Measurements from ENCODE around the gene PLCB4. TPM values are rescaled to one million over a fixed set of nuclear protein-coding genes. Genes with fewer than 3 reads are reported as not detected.

The PLCB4 gene
- total RNA-seq, 4 donors from 2014 or later: 2.7 to 11.4 (median 6.5) TPM

DNA sequence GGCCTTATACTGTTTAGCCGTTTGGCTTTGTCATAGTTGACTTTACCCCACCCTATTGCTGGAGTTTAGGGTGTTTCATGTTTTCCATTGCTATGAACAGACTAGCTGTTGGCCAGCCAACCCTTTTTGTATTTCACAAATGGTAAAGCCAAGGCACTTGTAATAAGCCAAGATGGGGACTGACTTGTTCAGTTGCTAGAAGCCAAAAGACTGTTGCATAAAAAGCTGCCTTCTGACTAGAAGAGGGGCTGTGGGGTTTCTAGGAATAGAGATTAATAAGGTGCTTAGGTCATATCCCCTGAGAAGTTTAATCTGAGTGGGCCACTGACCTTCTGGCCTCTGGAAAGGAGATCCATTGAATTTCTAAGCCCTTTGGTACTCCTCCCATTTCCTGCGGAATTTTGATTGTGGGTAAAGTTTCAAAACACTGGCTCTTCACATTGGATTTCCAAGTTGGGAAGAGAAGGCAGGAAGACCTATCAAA lies 211.1 kb downstream of the PLCB4 start:
- TF ChIP-seq, protein P1, sequence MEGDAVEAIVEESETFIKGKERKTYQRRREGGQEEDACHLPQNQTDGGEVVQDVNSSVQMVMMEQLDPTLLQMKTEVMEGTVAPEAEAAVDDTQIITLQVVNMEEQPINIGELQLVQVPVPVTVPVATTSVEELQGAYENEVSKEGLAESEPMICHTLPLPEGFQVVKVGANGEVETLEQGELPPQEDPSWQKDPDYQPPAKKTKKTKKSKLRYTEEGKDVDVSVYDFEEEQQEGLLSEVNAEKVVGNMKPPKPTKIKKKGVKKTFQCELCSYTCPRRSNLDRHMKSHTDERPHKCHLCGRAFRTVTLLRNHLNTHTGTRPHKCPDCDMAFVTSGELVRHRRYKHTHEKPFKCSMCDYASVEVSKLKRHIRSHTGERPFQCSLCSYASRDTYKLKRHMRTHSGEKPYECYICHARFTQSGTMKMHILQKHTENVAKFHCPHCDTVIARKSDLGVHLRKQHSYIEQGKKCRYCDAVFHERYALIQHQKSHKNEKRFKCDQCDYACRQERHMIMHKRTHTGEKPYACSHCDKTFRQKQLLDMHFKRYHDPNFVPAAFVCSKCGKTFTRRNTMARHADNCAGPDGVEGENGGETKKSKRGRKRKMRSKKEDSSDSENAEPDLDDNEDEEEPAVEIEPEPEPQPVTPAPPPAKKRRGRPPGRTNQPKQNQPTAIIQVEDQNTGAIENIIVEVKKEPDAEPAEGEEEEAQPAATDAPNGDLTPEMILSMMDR (IDR thresholded peaks at IDR 0.05): no peak
- no peak for TF ChIP-seq POLR2A (IDR thresholded peaks at IDR 0.05)
- H3K4me3 ChIP-seq (ENCODE audit: low read depth, poor library complexity, severe bottlenecking): no peak overlapping the region
- no peak for DNase-seq (ENCODE audit: low spot score in 2 of 2)
- intact Hi-C loops (cut with DNase I; ENCODE audit: low total_unique reads): no loop called here
- 55 to 65% methylated on average over 2 of the region's 2 CpGs for WGBS, 2 donors

DNA sequence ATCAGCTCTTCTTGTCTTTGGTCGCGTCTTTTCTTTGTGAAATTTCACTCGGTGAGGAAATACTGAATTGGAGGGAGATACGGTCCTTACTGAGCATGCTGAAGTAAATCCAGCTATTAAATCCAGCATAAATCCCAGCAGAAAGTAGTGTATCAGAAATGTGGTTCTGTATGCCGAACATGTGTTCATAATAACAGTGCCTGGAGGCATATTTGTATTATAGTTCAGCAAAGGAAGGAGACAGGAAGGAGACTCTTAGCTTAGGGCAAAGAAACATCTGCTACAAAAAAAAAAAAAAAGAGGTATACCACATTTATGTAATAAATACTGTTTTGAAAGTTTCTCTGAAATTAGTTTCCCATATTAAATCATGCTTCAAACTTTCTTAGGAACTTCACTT lies 211.8 kb downstream of the PLCB4 start:
- DNase-seq (ENCODE audit: low spot score in 2 of 2): no peak
- intact Hi-C loops (cut with DNase I; ENCODE audit: low total_unique reads): no loop called here
- WGBS, 2 donors: 30 to 35% methylated on average over 5 of the region's 5 CpGs
- no peak overlapping the region for H3K4me3 ChIP-seq (ENCODE audit: low read depth, poor library complexity, severe bottlenecking)
- TF ChIP-seq, protein P1 (IDR thresholded peaks at IDR 0.05): no peak
- no peak for TF ChIP-seq POLR2A (IDR thresholded peaks at IDR 0.05)

DNA sequence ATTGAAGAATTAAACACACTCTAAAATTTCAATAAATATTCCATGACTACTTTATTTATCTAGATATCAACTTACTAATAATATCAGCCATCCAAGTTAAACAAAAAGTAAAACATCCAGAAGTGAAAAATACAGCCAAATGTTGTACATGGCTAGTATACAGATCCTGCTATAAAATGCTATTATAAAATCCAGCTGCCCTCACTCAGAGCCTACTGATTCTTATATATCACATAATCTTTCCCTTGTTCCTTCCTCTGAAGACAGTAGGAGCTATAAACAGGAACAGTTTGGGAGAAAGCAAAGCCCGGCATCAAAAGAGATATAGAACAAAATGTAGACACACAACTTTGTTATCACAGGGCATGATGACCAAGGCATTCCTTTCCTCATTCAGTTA lies 212.9 kb downstream of the PLCB4 start:
- intact Hi-C loops (cut with DNase I; ENCODE audit: low total_unique reads): no loop called here
- no peak overlapping the region for H3K4me3 ChIP-seq (ENCODE audit: low read depth, poor library complexity, severe bottlenecking)
- no peak for DNase-seq (ENCODE audit: low spot score in 2 of 2)
- TF ChIP-seq POLR2A (IDR thresholded peaks at IDR 0.05): no peak
- TF ChIP-seq, protein P1 (IDR thresholded peaks at IDR 0.05): no peak
- WGBS, 2 donors: 73 to 75% methylated on average over 1 of the region's 1 CpG

DNA sequence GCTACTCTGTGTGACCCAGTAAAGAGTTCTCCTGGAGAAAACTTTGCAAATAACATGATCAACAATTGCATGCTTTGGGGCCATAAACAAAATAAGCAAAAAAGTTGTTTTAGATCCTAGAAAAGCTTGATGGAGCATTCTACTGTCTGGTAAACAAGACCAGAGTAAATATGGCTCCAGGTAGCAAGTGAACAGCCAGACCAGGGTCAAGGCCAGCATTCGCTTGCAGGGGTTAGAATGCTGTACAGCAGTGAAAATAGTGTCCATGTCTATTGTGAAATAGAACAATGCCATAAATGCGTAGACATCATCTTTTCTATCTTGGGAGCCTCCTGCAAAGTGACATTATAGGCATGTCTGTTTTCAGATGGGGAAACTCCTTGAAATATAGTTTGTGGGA lies 216.7 kb downstream of the PLCB4 start:
- WGBS, 2 donors: 86 to 98% methylated on average over 2 of the region's 2 CpGs
- H3K4me3 ChIP-seq (ENCODE audit: low read depth, poor library complexity, severe bottlenecking): no peak overlapping the region
- DNase-seq (ENCODE audit: low spot score in 2 of 2): no peak
- intact Hi-C loops (cut with DNase I; ENCODE audit: low total_unique reads): no loop called here
- no peak for TF ChIP-seq POLR2A (IDR thresholded peaks at IDR 0.05)
- TF ChIP-seq, protein P1 (IDR thresholded peaks at IDR 0.05): no peak

DNA sequence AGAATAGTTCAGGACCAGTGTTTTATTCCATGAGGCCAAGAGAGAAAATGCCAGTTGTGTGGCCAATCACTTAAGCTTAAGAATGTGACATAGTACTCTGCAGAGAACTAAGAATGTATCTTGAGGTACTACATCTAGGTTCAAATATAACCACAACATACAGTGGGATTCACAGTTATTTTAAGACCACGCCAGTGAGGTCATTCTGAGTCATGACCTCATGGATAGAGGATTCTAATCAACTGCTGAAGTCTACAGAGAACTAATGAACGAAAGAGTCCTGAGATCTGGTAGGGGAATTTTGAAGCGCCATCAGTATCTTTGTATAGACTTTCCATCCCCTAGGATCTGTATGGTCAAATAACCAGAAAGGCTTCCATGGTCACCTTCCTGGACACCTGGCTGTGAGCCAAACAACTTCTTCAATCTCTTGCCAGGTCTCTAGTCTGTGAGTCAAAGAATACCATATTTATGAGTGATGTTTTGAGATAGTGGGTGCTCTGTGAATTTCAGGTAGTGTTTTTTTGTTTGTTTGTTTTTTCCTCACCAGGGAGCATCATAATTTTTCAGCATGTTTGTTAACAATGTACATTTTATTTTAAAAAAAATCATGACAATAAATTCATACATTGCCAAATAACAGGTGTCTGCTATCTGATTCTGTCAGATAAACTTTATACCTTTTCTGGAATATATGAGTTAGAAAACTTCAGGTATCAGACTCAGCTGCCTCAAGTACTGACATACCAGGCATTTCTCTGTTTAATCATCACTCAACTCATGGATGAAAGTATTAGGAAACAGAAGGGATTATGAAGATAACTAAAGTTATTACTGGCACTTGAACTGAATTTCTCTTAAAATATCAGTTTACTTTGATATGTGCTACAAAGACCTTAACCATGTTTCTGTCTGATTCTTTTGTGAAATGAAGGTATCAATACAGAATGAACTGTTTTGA lies 217.9 kb downstream of the PLCB4 start:
- 93 to 94% methylated on average over 3 of the region's 3 CpGs for WGBS, 2 donors
- H3K4me3 ChIP-seq (ENCODE audit: low read depth, poor library complexity, severe bottlenecking): no peak overlapping the region
- no peak for DNase-seq (ENCODE audit: low spot score in 2 of 2)
- TF ChIP-seq, protein P1 (IDR thresholded peaks at IDR 0.05): no peak
- no peak for TF ChIP-seq POLR2A (IDR thresholded peaks at IDR 0.05)
- intact Hi-C loops (cut with DNase I; ENCODE audit: low total_unique reads): no loop called here

Measured in lower leg skin (tissue), 4 donors.